Measurements from ENCODE around the gene SDHB. TPM values are rescaled to one million over a fixed set of nuclear protein-coding genes. Genes with fewer than 3 reads are reported as not detected.

SDHB gene
- total and polyA plus RNA-seq, 2 of the 13 experiments (the other 11 are each of a cell fraction or from before 2014, with no cell fraction given) = 136 to 142 TPM

DNA sequence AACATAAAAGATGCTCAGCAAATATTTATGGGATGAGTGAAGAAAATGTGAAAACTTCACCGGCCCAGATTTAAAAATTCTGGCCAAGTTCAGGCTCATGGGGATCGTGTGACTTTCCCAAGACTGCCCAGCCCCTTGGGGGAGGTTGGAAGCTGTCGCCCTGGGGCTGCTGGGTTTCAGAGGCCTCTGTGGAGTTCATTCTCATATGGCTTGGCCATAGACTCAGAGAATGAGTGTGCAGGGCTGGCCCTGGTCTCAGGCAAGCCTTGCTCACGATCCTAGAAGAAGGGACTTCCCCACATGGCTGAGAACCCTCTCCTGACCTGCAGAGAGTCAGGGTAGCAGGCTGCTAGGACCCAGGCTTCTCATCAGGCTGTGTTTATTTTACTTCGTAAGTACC is 40.8 kb upstream of the SDHB start:
- Histone ChIP-seq H2AFZ (ENCODE audit: low read length) (no peak overlapping the region), H3K4me2 (ENCODE audit: low read depth, low read length) (no peak overlapping the region), H3K4me3 (replicated peaks in 1 of 3; ENCODE audit: insufficient read depth in 1 of 3, low read depth in 2 of 3, low read length in 3 of 3) (no peak overlapping the region), H3K9ac (ENCODE audit: insufficient read depth, low read depth, low read length) (no peak overlapping the region), H3K4me1 (ENCODE audit: insufficient read depth, low read length) (peaks cover 20% of the 10 kb centered on the region), H4K20me1 (ENCODE audit: insufficient read depth, low read length) (no peaks in the 10 kb centered on the region), H3K27ac (ENCODE audit: extremely low read length, insufficient read depth, low read length) (no peak overlapping the region), H3K9me3 (ENCODE audit: low read length) (no peaks in the 10 kb centered on the region), H3K27me3 (ENCODE audit: control insufficient read depth in 1 of 2, insufficient read depth in 2 of 2, low read length in 2 of 2) (peaks cover 3 to 29% of the 10 kb centered on the region in 2 experiments; a peak in 3 of 5 replicates), H3K36me3 (replicated peaks in 1 of 2; ENCODE audit: control insufficient read depth in 1 of 2, insufficient read depth in 2 of 2, low read length in 2 of 2) (no peaks in the 10 kb centered on the region), H3K79me2 (ENCODE audit: insufficient read depth, low read length) (no peaks in the 10 kb centered on the region)
- TF ChIP-seq SALL2 (CRISPR knock-in tag; IDR thresholded peaks at IDR 0.05) = no peak
- TF ChIP-seq AGO2 (optimal IDR thresholded peaks at IDR 0.05; ENCODE audit: low read depth, low read length) = no peak
- no peak for TF ChIP-seq SP140L (CRISPR knock-in tag; IDR thresholded peaks at IDR 0.05; ENCODE audit: borderline replicate concordance)
- no peak for TF ChIP-seq IKZF4 (CRISPR knock-in tag; IDR thresholded peaks at IDR 0.05; ENCODE audit: borderline replicate concordance, low read depth, not compliant biosample characterization)
- TF ChIP-seq, protein P1, sequence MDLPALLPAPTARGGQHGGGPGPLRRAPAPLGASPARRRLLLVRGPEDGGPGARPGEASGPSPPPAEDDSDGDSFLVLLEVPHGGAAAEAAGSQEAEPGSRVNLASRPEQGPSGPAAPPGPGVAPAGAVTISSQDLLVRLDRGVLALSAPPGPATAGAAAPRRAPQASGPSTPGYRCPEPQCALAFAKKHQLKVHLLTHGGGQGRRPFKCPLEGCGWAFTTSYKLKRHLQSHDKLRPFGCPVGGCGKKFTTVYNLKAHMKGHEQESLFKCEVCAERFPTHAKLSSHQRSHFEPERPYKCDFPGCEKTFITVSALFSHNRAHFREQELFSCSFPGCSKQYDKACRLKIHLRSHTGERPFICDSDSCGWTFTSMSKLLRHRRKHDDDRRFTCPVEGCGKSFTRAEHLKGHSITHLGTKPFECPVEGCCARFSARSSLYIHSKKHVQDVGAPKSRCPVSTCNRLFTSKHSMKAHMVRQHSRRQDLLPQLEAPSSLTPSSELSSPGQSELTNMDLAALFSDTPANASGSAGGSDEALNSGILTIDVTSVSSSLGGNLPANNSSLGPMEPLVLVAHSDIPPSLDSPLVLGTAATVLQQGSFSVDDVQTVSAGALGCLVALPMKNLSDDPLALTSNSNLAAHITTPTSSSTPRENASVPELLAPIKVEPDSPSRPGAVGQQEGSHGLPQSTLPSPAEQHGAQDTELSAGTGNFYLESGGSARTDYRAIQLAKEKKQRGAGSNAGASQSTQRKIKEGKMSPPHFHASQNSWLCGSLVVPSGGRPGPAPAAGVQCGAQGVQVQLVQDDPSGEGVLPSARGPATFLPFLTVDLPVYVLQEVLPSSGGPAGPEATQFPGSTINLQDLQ (CRISPR knock-in tag; IDR thresholded peaks at IDR 0.05) = no peak
- in situ Hi-C loops (cut with HindIII; ENCODE audit: extremely low pct_ligation_motif_present, low pct_unique_long_range_greater_than_20kb) (no loop called here), intact Hi-C loops (cut with micrococcal nuclease; ENCODE audit: unreplicated experiment) (no loop called here)
- ATAC-seq = no peak
- no peak for FAIRE-seq
- no peak for DNase-seq (ENCODE audit: low spot score)
- BruUV-seq (replicated peaks) = no TSS peak
- ChIA-PET POLR2A (no interaction called here), CTCF (ENCODE audit: low intra/inter-chr PET ratio, low total read pairs) (no interaction called here)
- 12% methylated on average over 3 of the region's 5 CpGs for WGBS (ENCODE audit: low lambda C conversion rate)

DNA sequence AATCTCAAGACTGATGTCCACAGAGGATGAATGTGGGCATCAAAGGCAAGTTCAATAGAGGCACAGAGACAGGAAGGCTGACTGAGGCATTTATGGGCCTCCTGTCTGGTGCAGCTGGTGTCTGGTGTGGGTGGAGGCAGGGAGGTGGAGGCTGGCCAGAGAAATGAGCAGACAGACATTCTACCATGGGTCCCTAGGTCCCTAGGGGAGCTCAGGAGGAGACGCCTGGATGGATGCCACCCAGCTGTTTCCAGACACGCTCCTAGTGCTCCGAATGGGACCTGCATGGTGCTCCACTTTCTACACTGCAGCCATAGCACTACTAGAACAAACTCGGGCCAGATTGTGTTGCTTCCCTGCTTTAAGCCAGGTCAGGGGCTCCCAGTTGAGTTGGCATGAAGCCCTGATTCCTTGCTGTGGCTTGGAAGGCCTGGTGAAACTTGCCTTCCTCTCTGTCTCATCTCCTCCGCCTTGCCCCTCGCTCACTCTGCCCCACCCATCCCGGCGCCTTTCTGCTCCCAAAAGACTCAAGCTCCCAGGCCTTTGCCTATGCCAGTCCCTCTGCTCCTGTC is 40.1 kb upstream of the SDHB start:
- no peaks in the 10 kb centered on the region for H3K79me2 ChIP-seq (ENCODE audit: insufficient read depth, low read length)
- no peak overlapping the region for H3K27ac ChIP-seq (ENCODE audit: extremely low read length, insufficient read depth, low read length)
- no peaks in the 10 kb centered on the region for H4K20me1 ChIP-seq (ENCODE audit: insufficient read depth, low read length)
- in situ Hi-C loops (cut with HindIII; ENCODE audit: extremely low pct_ligation_motif_present, low pct_unique_long_range_greater_than_20kb) = no loop called here
- peaks cover 5 to 23% of the 10 kb centered on the region in 2 experiments; a peak in 4 of 5 replicates for H3K27me3 ChIP-seq (ENCODE audit: control insufficient read depth in 1 of 2, insufficient read depth in 2 of 2, low read length in 2 of 2)
- H3K4me1 ChIP-seq (ENCODE audit: insufficient read depth, low read length) = peaks cover 20% of the 10 kb centered on the region
- no TSS peak for BruUV-seq (replicated peaks)
- H3K4me2 ChIP-seq (ENCODE audit: low read depth, low read length) = no peak overlapping the region
- H2AFZ ChIP-seq (ENCODE audit: low read length) = no peak overlapping the region
- H3K9me3 ChIP-seq (ENCODE audit: low read length) = no peaks in the 10 kb centered on the region
- CTCF ChIA-PET (ENCODE audit: low intra/inter-chr PET ratio, low total read pairs) = no interaction called here
- WGBS (ENCODE audit: low lambda C conversion rate) = 41% methylated on average over 6 of the region's 8 CpGs
- no peak for ATAC-seq
- intact Hi-C loops (cut with micrococcal nuclease; ENCODE audit: unreplicated experiment) = no loop called here
- no peak for TF ChIP-seq ZNF530 (CRISPR knock-in tag; IDR thresholded peaks at IDR 0.05; ENCODE audit: low read depth)
- no peak for TF ChIP-seq CENPT (CRISPR knock-in tag; IDR thresholded peaks at IDR 0.05; ENCODE audit: low read depth)
- TF ChIP-seq ZNF564 (CRISPR knock-in tag; IDR thresholded peaks at IDR 0.05) = no peak
- TF ChIP-seq NCOA1 (CRISPR knock-in tag; IDR thresholded peaks at IDR 0.05) = no peak
- H3K36me3 ChIP-seq (replicated peaks in 1 of 2; ENCODE audit: control insufficient read depth in 1 of 2, insufficient read depth in 2 of 2, low read length in 2 of 2) = no peaks in the 10 kb centered on the region
- POLR2A ChIA-PET = no interaction called here
- no peak overlapping the region for H3K4me3 ChIP-seq (replicated peaks in 1 of 3; ENCODE audit: insufficient read depth in 1 of 3, low read depth in 2 of 3, low read length in 3 of 3)
- no peak for DNase-seq (ENCODE audit: low spot score)
- no peak for FAIRE-seq
- no peak overlapping the region for H3K9ac ChIP-seq (ENCODE audit: insufficient read depth, low read depth, low read length)

Measured in HepG2 (cell line).